WTC11 (cell line): Measurements from ENCODE around the gene SORD. TPM values are rescaled to one million over a fixed set of nuclear protein-coding genes. Genes with fewer than 3 reads are reported as not detected.
"Not testable (repeated sequence)": the region's sequence is repeated elsewhere in the genome, so short reads cannot be mapped to it uniquely, and the experiment has no call there.

Experiments used
- ATAC-seq: fragments of 200-7000 bp; cut with Tn5 transposase; 2 replicates; pipeline ENCODE4 v1.10.0; 2021; ENCODE audit warnings: mild to moderate bottlenecking, moderate library complexity
- CTCF ChIA-PET: fragments of 300-600 bp; sonication (Branson Sonifier 250); formaldehyde crosslinking; loops from one replicate; lab custom pipeline; 2021; ENCODE audit warnings: antibody characterized with exemption; lab: Charles Lee
- POLR2A ChIA-PET: fragments of 350-600 bp; sonication (Branson Sonifier 250); formaldehyde crosslinking; loops from one replicate; lab custom pipeline; 2021; ENCODE audit warnings: antibody characterized with exemption; lab: Charles Lee
- DNase-seq: peaks from one replicate; pipeline ENCODE4 v3.0.0; 2021; ENCODE audit warnings: low spot score
- H3K27ac Mint-ChIP-seq: 2 replicates; pipeline ENCODE4 v1.8.0; 2021; ENCODE audit warnings: mixed read lengths
- H3K27me3 Mint-ChIP-seq: 2 replicates; pipeline ENCODE4 v1.8.0; 2021; ENCODE audit warnings: low read depth, mild to moderate bottlenecking, moderate library complexity, mixed read lengths
- H3K36me3 Mint-ChIP-seq: 2 replicates; pipeline ENCODE4 v1.8.0; 2021; ENCODE audit warnings: mixed read lengths
- H3K4me1 Mint-ChIP-seq: 2 replicates; pipeline ENCODE4 v1.8.0; 2022; ENCODE audit warnings: mixed read lengths
- H3K4me3 Mint-ChIP-seq: 2 replicates; pipeline ENCODE4 v1.8.0; 2021; ENCODE audit warnings: mild to moderate bottlenecking, moderate library complexity, mixed read lengths
- H3K9me3 Mint-ChIP-seq: 2 replicates; pipeline ENCODE4 v1.8.0; 2021; ENCODE audit warnings: mixed read lengths
- E2F5 ChIP-seq: sonication (generic); formaldehyde crosslinking; IDR thresholded peaks from 2 replicates; pipeline ENCODE4 v1.8.1; 2022; ENCODE audit warnings: mild to moderate bottlenecking, moderate library complexity, missing genetic modification reagents
- ERG ChIP-seq: fragments of 250-450 bp; sonication (Bioruptor Pico); IDR thresholded peaks from 2 replicates; pipeline ENCODE4 v1.8.0; 2021; ENCODE audit warnings: mild to moderate bottlenecking
- GRHL2 ChIP-seq: fragments of 250-450 bp; sonication (Bioruptor Pico); IDR thresholded peaks from 2 replicates; pipeline ENCODE4 v1.8.0; 2022; ENCODE audit warnings: mild to moderate bottlenecking, moderate library complexity; ENCODE audit not compliant: insufficient replicate concordance, severe bottlenecking
- GTF2I ChIP-seq: fragments of 250-450 bp; sonication (Bioruptor Pico); conservative IDR thresholded peaks from 2 replicates; pipeline ENCODE4 v1.4.0; 2021; ENCODE audit warnings: mild to moderate bottlenecking
- IRF1 ChIP-seq: sonication (generic); formaldehyde crosslinking; IDR thresholded peaks from 2 replicates; pipeline ENCODE4 v1.8.0; 2023; ENCODE audit warnings: missing genetic modification reagents
- IRF2 ChIP-seq: sonication (generic); formaldehyde crosslinking; IDR thresholded peaks from 2 replicates; pipeline ENCODE4 v1.8.0; 2022; ENCODE audit warnings: low read depth, missing genetic modification reagents, borderline replicate concordance
- SMAD3 ChIP-seq: sonication (generic); formaldehyde crosslinking; IDR thresholded peaks from 2 replicates; pipeline ENCODE4 v1.8.0; 2022; ENCODE audit warnings: missing genetic modification reagents, mild to moderate bottlenecking, borderline replicate concordance
- SP1 ChIP-seq: sonication (generic); formaldehyde crosslinking; conservative IDR thresholded peaks from 2 replicates; pipeline ENCODE4 v1.8.1; 2022; ENCODE audit warnings: missing genetic modification reagents
- ZNF532 ChIP-seq: fragments of 250-450 bp; sonication (Bioruptor Pico); IDR thresholded peaks from 2 replicates; pipeline ENCODE4 v1.9.0; 2021; ENCODE audit warnings: mild to moderate bottlenecking, borderline replicate concordance
- total RNA-seq: library from RNA; stranded (reverse); gene quantifications from 3 replicates; pipeline ENCODE4 v1.2.3, GENCODE V29; 2021

Gene SORD
- total RNA-seq, 1 experiment from 2014 or later = 46.2 TPM

- no peak for TF ChIP-seq E2F5 (CRISPR knock-in tag)
- TF ChIP-seq ERG (CRISPR knock-in tag) = no peak
- no peak for TF ChIP-seq GTF2I (CRISPR knock-in tag)
- no peak for TF ChIP-seq SP1 (CRISPR knock-in tag)
- no peak for TF ChIP-seq IRF2 (CRISPR knock-in tag)
- no peak for TF ChIP-seq ZNF532 (CRISPR knock-in tag)
- TF ChIP-seq SMAD3 = no peak
- TF ChIP-seq, all 79 proteins: peak for 0
Observed at GRCh38 chr15:45050587-45050986, 27.6 kb downstream of the SORD start (continued).

GRCh38 chr15:45052676-45053075 is 29.7 kb downstream of the SORD start:
- H3K27ac Mint-ChIP-seq, H3K4me1 Mint-ChIP-seq, DNase-seq, ATAC-seq, H3K27me3 Mint-ChIP-seq, H3K4me3 Mint-ChIP-seq, POLR2A ChIA-PET, CTCF ChIA-PET: not testable (repeated sequence)
- Mint-ChIP-seq H3K9me3 (peaks cover 49% of the 10 kb centered on the region), H3K36me3 (peaks cover 76% of the 10 kb centered on the region)

- CTCF ChIA-PET, ATAC-seq, H3K27me3 Mint-ChIP-seq, H3K4me1 Mint-ChIP-seq, H3K27ac Mint-ChIP-seq, POLR2A ChIA-PET, DNase-seq, H3K4me3 Mint-ChIP-seq: not testable (repeated sequence)
- peaks cover 54% of the 10 kb centered on the region for H3K36me3 Mint-ChIP-seq
- H3K9me3 Mint-ChIP-seq = peaks cover 16% of the 10 kb centered on the region
Observed at GRCh38 chr15:45058690-45059675, 36.0 kb downstream of the SORD start.

- ATAC-seq, CTCF ChIA-PET, H3K27me3 Mint-ChIP-seq, H3K4me3 Mint-ChIP-seq, H3K27ac Mint-ChIP-seq, H3K4me1 Mint-ChIP-seq, POLR2A ChIA-PET, DNase-seq: not testable (repeated sequence)
- Mint-ChIP-seq H3K9me3 (peaks cover 16% of the 10 kb centered on the region), H3K36me3 (peaks cover 40% of the 10 kb centered on the region)
Observed at GRCh38 chr15:45062301-45062700, 39.3 kb downstream of the SORD start.

- POLR2A ChIA-PET = no interaction called here
- H3K27ac Mint-ChIP-seq = no peak overlapping the region
- H3K4me1 Mint-ChIP-seq = no peaks in the 10 kb centered on the region
- no peak for DNase-seq
- CTCF ChIA-PET = no interaction called here
- no peak for ATAC-seq
- H3K36me3 Mint-ChIP-seq = peaks cover 28% of the 10 kb centered on the region
- H3K9me3 Mint-ChIP-seq = no peaks in the 10 kb centered on the region
- TF ChIP-seq GRHL2 (no peak), IRF1 (CRISPR knock-in tag) (no peak)
- no peak overlapping the region for H3K4me3 Mint-ChIP-seq
- no peaks in the 10 kb centered on the region for H3K27me3 Mint-ChIP-seq
Observed at GRCh38 chr15:45064386-45064785, 41.4 kb downstream of the SORD start.

- ATAC-seq, H3K27me3 Mint-ChIP-seq, H3K9me3 Mint-ChIP-seq, H3K4me3 Mint-ChIP-seq, POLR2A ChIA-PET, H3K4me1 Mint-ChIP-seq, DNase-seq, H3K27ac Mint-ChIP-seq: not testable (repeated sequence)
- CTCF ChIA-PET = interaction anchor here (2.1 kb wide), 1 partner anchor 48 kb away, joined by 7 read pairs; no protein-coding TSS in a partner anchor
- peaks cover 13% of the 10 kb centered on the region for H3K36me3 Mint-ChIP-seq
Observed at GRCh38 chr15:45069942-45070360, 47.0 kb downstream of the SORD start.

GRCh38 chr15:45073602-45074001 is 50.6 kb downstream of the SORD start:
- H3K9me3 Mint-ChIP-seq, POLR2A ChIA-PET, H3K27ac Mint-ChIP-seq: not testable (repeated sequence)

More at GRCh38 chr15:45073602-45074001, 50.6 kb downstream of the SORD start:
- H3K27me3 Mint-ChIP-seq, H3K4me1 Mint-ChIP-seq, H3K36me3 Mint-ChIP-seq, CTCF ChIA-PET, ATAC-seq, H3K4me3 Mint-ChIP-seq, DNase-seq: not testable (repeated sequence)
